Panc1 (cell line): ENCODE measurements around the gene PPM1H. TPM values are rescaled to one million over a fixed set of nuclear protein-coding genes. Genes with fewer than 3 reads are reported as not detected.

ENCODE experiments used
- ATAC-seq: fragments of 200-7000 bp; cut with Tn5 transposase; 2 replicates; pipeline ENCODE4 v1.9.1; 2020; ENCODE audit warnings: mild to moderate bottlenecking, moderate library complexity
- BruUV-seq: library from RNA; stranded (reverse); fragments of 400-500 nt; replicated peaks from 2 replicates; lab custom pipeline; 2021; lab: Mats Ljungman, UMichigan
- CTCF ChIA-PET: fragments of 300-600 bp; sonication (Branson Sonifier 250); formaldehyde crosslinking; loops from one replicate; lab custom pipeline; 2022; ENCODE audit warnings: antibody characterized with exemption; lab: Charles Lee
- POLR2A ChIA-PET: fragments of 300-600 bp; sonication (Branson Sonifier 250); formaldehyde crosslinking; loops from one replicate; lab custom pipeline; 2022; ENCODE audit warnings: antibody characterized with exemption; lab: Charles Lee
- DNase-seq: peaks from one replicate; pipeline ENCODE4 v3.0.0-alpha.2; 2010; ENCODE audit warnings: low read depth, low spot score
- H3K27ac ChIP-seq: 2 replicates; pipeline ENCODE4 v1.5.1; 2011; ENCODE audit warnings: mild to moderate bottlenecking, low read length, inconsistent platforms
- H3K27me3 ChIP-seq: fragments of 200-500 bp; sonication (Bioruptor generic); 2 replicates; pipeline ENCODE4 v1.6.0; 2014; ENCODE audit warnings: low read length, inconsistent platforms; ENCODE audit not compliant: control insufficient read depth, insufficient read depth
- H3K36me3 ChIP-seq: fragments of 200-500 bp; sonication (Bioruptor generic); 2 replicates; pipeline ENCODE4 v1.5.1; 2014; ENCODE audit warnings: inconsistent platforms, mild to moderate bottlenecking, low read length, moderate library complexity; ENCODE audit not compliant: control insufficient read depth, insufficient read depth
- H3K4me1 ChIP-seq: 2 replicates; pipeline ENCODE4 v1.5.1; 2011; ENCODE audit warnings: inconsistent platforms, mild to moderate bottlenecking, low read length, moderate library complexity; ENCODE audit not compliant: control insufficient read depth, insufficient read depth
- H3K4me3 ChIP-seq, 2 experiments: 2 replicates each; pipeline ENCODE4 v1.5.1; 2011 to 2012; ENCODE audit warnings: low read depth in 2 of 2, low read length in 2 of 2, mild to moderate bottlenecking in 2 of 2, inconsistent platforms in 1 of 2, moderate library complexity in 1 of 2
- H3K9me3 ChIP-seq: fragments of 200-500 bp; sonication (Bioruptor generic); 2 replicates; pipeline ENCODE4 v1.5.1; 2014; ENCODE audit warnings: low read depth, mild to moderate bottlenecking, inconsistent platforms, low read length, moderate library complexity; ENCODE audit not compliant: control insufficient read depth, insufficient read depth
- CTCF ChIP-seq: fragments of 450-650 bp; IDR thresholded peaks from 2 replicates; pipeline ENCODE4 v1.5.1; 2017; ENCODE audit warnings: mild to moderate bottlenecking
- POLR2AphosphoS5 ChIP-seq: IDR thresholded peaks from 2 replicates; pipeline ENCODE4 v1.6.1; 2012; ENCODE audit warnings: mild to moderate bottlenecking, low read depth, low read length, moderate library complexity
- REST ChIP-seq, 2 experiments: IDR thresholded peaks; 2 replicates each; pipeline ENCODE4 v1.6.1; 2011 to 2012; ENCODE audit warnings: low read depth in 2 of 2, control low read depth in 1 of 2, low read length in 1 of 2, mild to moderate bottlenecking in 1 of 2, moderate library complexity in 1 of 2; ENCODE audit not compliant: insufficient read depth in 1 of 2
- SIN3A ChIP-seq: IDR thresholded peaks from 2 replicates; pipeline ENCODE4 v1.6.1; 2012; ENCODE audit warnings: low read depth, mild to moderate bottlenecking, low read length, moderate library complexity, borderline replicate concordance; ENCODE audit not compliant: insufficient read depth
- TCF7L2 ChIP-seq: IDR thresholded peaks from 2 replicates; pipeline ENCODE4 v1.6.1; 2011; ENCODE audit warnings: mild to moderate bottlenecking, low read depth, low read length, inconsistent platforms
- in situ Hi-C: cut with HindIII; loops from 2 replicates; pipeline ENCODE4 v1.10.0; 2016; ENCODE audit warnings: low sequenced_read_pairs, low pct_unique_long_range_greater_than_20kb
- intact Hi-C: fragments of 100-400 bp; cut with micrococcal nuclease; formaldehyde crosslinking; loops from one replicate; pipeline ENCODE4 v1.10.0; 2022; ENCODE audit not compliant: unreplicated experiment
- total RNA-seq: library from RNA; stranded (reverse); gene quantifications from one replicate; pipeline ENCODE4 v1.2.1, GENCODE V29; 2021; ENCODE audit not compliant: unreplicated experiment

The PPM1H gene
- total RNA-seq, 1 experiment from 2014 or later = 22.9 TPM

GRCh38 chr12:62806244-62806836 lies 128.6 kb downstream of the PPM1H start:
- intact Hi-C loops = no loop called here
- BruUV-seq = no TSS peak
- TF ChIP-seq TCF7L2 (no peak), POLR2AphosphoS5 (no peak), REST (IDR thresholded peaks at IDR 0.05; ENCODE audit: insufficient read depth in 1 of 2, low read depth in 2 of 2, low read length in 1 of 2) (no peak), SIN3A (no peak), CTCF (no peak)
- in situ Hi-C loops = no loop called here
- CTCF ChIA-PET = interaction anchor here (0.7 kb wide), 1 partner anchor 47 kb away, joined by 4 read pairs; no protein-coding TSS in a partner anchor
- Histone ChIP-seq H3K27me3 (no peaks in the 10 kb centered on the region), H3K27ac (no peak overlapping the region), H3K4me3 (no peak overlapping the region), H3K4me1 (no peaks in the 10 kb centered on the region), H3K36me3 (no peaks in the 10 kb centered on the region), H3K9me3 (no peaks in the 10 kb centered on the region)
- ATAC-seq = no peak
- no peak for DNase-seq
- POLR2A ChIA-PET = no interaction called here

GRCh38 chr12:62805517-62805916 lies 129.4 kb downstream of the PPM1H start:
- intact Hi-C loops (no loop called here), in situ Hi-C loops (no loop called here)
- Histone ChIP-seq H3K4me3 (no peak overlapping the region), H3K9me3 (no peaks in the 10 kb centered on the region), H3K27ac (no peak overlapping the region), H3K4me1 (peaks cover 3% of the 10 kb centered on the region; the same call in 1 of the 2 replicates), H3K27me3 (no peaks in the 10 kb centered on the region), H3K36me3 (no peaks in the 10 kb centered on the region)
- no peak for DNase-seq
- no peak for ATAC-seq
- no peak for TF ChIP-seq TCF7L2
- TF ChIP-seq CTCF = no peak
- TF ChIP-seq SIN3A = no peak
- no peak for TF ChIP-seq REST (IDR thresholded peaks at IDR 0.05; ENCODE audit: insufficient read depth in 1 of 2, low read depth in 2 of 2, low read length in 1 of 2)
- ChIA-PET POLR2A (no interaction called here), CTCF (no interaction called here)
- no TSS peak for BruUV-seq
